Measurements from ENCODE around the gene PARD3. TPM values are rescaled to one million over a fixed set of nuclear protein-coding genes. Genes with fewer than 3 reads are reported as not detected.

The PARD3 gene
- total RNA-seq, 1 donor from 2014 or later, result 37.5 TPM

GRCh38 chr10:34374356-34375045 lies 440.6 kb downstream of the PARD3 start:
- Histone ChIP-seq H3K4me3 (no peak overlapping the region), H3K27ac (no peak overlapping the region), H3K27me3 (no peaks in the 10 kb centered on the region), H3K4me1 (no peaks in the 10 kb centered on the region), H3K9me3 (no peaks in the 10 kb centered on the region), H3K36me3 (peaks cover 0 to 7% of the 10 kb centered on the region in 2 donors)
- intact Hi-C loops (cut with DNase I), result no loop called here
- no peak for DNase-seq (ENCODE audit: low spot score in 2 of 2)
- TF ChIP-seq CTCF (IDR thresholded peaks at IDR 0.05), result no peak

- Histone ChIP-seq H3K4me1 (no peaks in the 10 kb centered on the region), H3K27me3 (no peaks in the 10 kb centered on the region), H3K4me3 (no peak overlapping the region), H3K36me3 (peaks cover 0 to 7% of the 10 kb centered on the region in 2 donors), H3K9me3 (no peaks in the 10 kb centered on the region), H3K27ac (no peak overlapping the region)
- no peak for TF ChIP-seq CTCF (IDR thresholded peaks at IDR 0.05)
- no peak for DNase-seq (ENCODE audit: low spot score in 2 of 2)
- intact Hi-C loops (cut with DNase I), result no loop called here
These were observed 441.9 kb downstream of the PARD3 start for GRCh38 chr10:34373211-34373610.

- Histone ChIP-seq H3K27ac (no peak overlapping the region), H3K4me1 (no peaks in the 10 kb centered on the region), H3K36me3 (peaks cover 0 to 4% of the 10 kb centered on the region in 2 donors), H3K9me3 (no peaks in the 10 kb centered on the region), H3K27me3 (no peaks in the 10 kb centered on the region), H3K4me3 (no peak overlapping the region)
- intact Hi-C loops (cut with DNase I), result no loop called here
- DNase-seq (ENCODE audit: low spot score in 2 of 2), result no peak
- TF ChIP-seq CTCF (IDR thresholded peaks at IDR 0.05), result no peak
These were observed 442.6 kb downstream of the PARD3 start for GRCh38 chr10:34372509-34372908.

GRCh38 chr10:34370126-34370525 lies 445.0 kb downstream of the PARD3 start:
- H3K36me3 ChIP-seq, result peaks cover 0 to 2% of the 10 kb centered on the region in 2 donors
- no peak for TF ChIP-seq CTCF (IDR thresholded peaks at IDR 0.05)
- no peaks in the 10 kb centered on the region for H3K27me3 ChIP-seq
- no peaks in the 10 kb centered on the region for H3K9me3 ChIP-seq
- no peak overlapping the region for H3K4me3 ChIP-seq
- no peaks in the 10 kb centered on the region for H3K4me1 ChIP-seq
- intact Hi-C loops (cut with DNase I), result no loop called here
- no peak overlapping the region for H3K27ac ChIP-seq
- no peak for DNase-seq (ENCODE audit: low spot score in 2 of 2)

GRCh38 chr10:34369120-34369519 lies 446.0 kb downstream of the PARD3 start:
- intact Hi-C loops (cut with DNase I), result no loop called here
- no peak overlapping the region for H3K27ac ChIP-seq
- no peak overlapping the region for H3K4me3 ChIP-seq
- no peaks in the 10 kb centered on the region for H3K4me1 ChIP-seq
- H3K27me3 ChIP-seq, result no peaks in the 10 kb centered on the region
- no peak for TF ChIP-seq CTCF (IDR thresholded peaks at IDR 0.05)
- DNase-seq (ENCODE audit: low spot score in 2 of 2), result no peak
- no peaks in the 10 kb centered on the region for H3K9me3 ChIP-seq
- peaks cover 0 to under 1% of the 10 kb centered on the region in 2 donors for H3K36me3 ChIP-seq
